Left colon (tissue), 2 donors: ENCODE measurements around the gene SYPL2. TPM values are rescaled to one million over a fixed set of nuclear protein-coding genes. Genes with fewer than 3 reads are reported as not detected.

Source experiments
- ATAC-seq: fragments of 200-7000 bp; cut with Tn5 transposase; one replicate; pipeline ENCODE4 v1.9.1; 2020; ENCODE audit warnings: mild to moderate bottlenecking, moderate library complexity
- DNase-seq, 2 donors: peaks; one replicate each; pipeline ENCODE4 v3.0.0-alpha.2; 2020
- intact Hi-C, 2 donors: fragments of 100-400 bp; cut with DNase I in 1 of 2; cut with micrococcal nuclease in 1 of 2; formaldehyde crosslinking; loops; one replicate each; pipeline versions ENCODE4 v1.11.2 to v1.14.0; 2022; cut with DNase I, micrococcal nuclease
- total RNA-seq, 2 donors: library from RNA; stranded (reverse); fragmentation: NEBNext Ultra II Directional; extraction: Animal tissue kit (Norgen Biotek cat#: 25700); gene quantifications; one replicate each; pipeline ENCODE4 v1.2.1, GENCODE V29; 2021
- donor health status: DM: no; HTN: no; CAD: no.
- donor health status: DM: yes; HTN: yes; CAD: no.

SYPL2 gene
- total RNA-seq, 2 donors from 2014 or later: 0.15 to 0.87 TPM

- no peak for ATAC-seq
- no peak for DNase-seq
- intact Hi-C loops: no loop called here
These were observed 21.9 kb downstream of the SYPL2 start for GRCh38 chr1:109488201-109488600.

- DNase-seq (no peak), ATAC-seq (no peak)
- intact Hi-C loops: no loop called here
These were observed 22.4 kb downstream of the SYPL2 start for GRCh38 chr1:109488696-109489095.

GRCh38 chr1:109490029-109490933, 23.9 kb downstream of the SYPL2 start:
- DNase-seq (peak in 1 of 2 donors; percentile 83), ATAC-seq (peak; percentile 50)
- intact Hi-C loops: loop anchor here in 1 of 2 donors (5.0 kb wide), 1 partner anchor 42 kb away; no protein-coding TSS in a partner anchor

- intact Hi-C loops: loop anchor here in 1 of 2 donors (5.0 kb wide), 1 partner anchor 41 kb away; no protein-coding TSS in a partner anchor
- DNase-seq (no peak), ATAC-seq (no peak)
These were observed 24.6 kb downstream of the SYPL2 start for GRCh38 chr1:109490934-109491302.

GRCh38 chr1:109491372-109491771, 25.0 kb downstream of the SYPL2 start:
- DNase-seq (no peak), ATAC-seq (no peak)
- intact Hi-C loops: loop anchor here in 1 of 2 donors (5.0 kb wide), 1 partner anchor 41 kb away; no protein-coding TSS in a partner anchor

GRCh38 chr1:109492779-109493178, 26.4 kb downstream of the SYPL2 start:
- DNase-seq (no peak), ATAC-seq (no peak)
- intact Hi-C loops: loop anchor here in 1 of 2 donors (5.0 kb wide), 1 partner anchor 40 kb away; no protein-coding TSS in a partner anchor

GRCh38 chr1:109493227-109493626, 26.9 kb downstream of the SYPL2 start:
- DNase-seq: no peak
- intact Hi-C loops: loop anchor here in 1 of 2 donors (5.0 kb wide), 1 partner anchor 39 kb away; no protein-coding TSS in a partner anchor
- ATAC-seq: no peak

GRCh38 chr1:109493805-109494539, 27.6 kb downstream of the SYPL2 start, which contains the start of gene CYB561D1:
Gene CYB561D1, plus strand, starts transcription at chr1:109494094. Its CDS starts 46 bp downstream, at chr1:109494140.
- ATAC-seq (peak; percentile 93), DNase-seq (peak; percentile 85 to 87)
- intact Hi-C loops: loop anchor here in 1 of 2 donors (5.0 kb wide), 1 partner anchor 38 kb away; no protein-coding TSS in a partner anchor

- DNase-seq (no peak), ATAC-seq (no peak)
- intact Hi-C loops: loop anchor here in 1 of 2 donors (5.0 kb wide), 1 partner anchor 37 kb away; no protein-coding TSS in a partner anchor
These were observed 29.4 kb downstream of the SYPL2 start for GRCh38 chr1:109495738-109496137.

- intact Hi-C loops: loop anchor here in 1 of 2 donors (5.0 kb wide), 1 partner anchor 35 kb away; no protein-coding TSS in a partner anchor
- DNase-seq (no peak), ATAC-seq (no peak)
These were observed 31.3 kb downstream of the SYPL2 start for GRCh38 chr1:109497449-109498160.

- ATAC-seq: no peak
- intact Hi-C loops: loop anchor here in 1 of 2 donors (5.0 kb wide), 1 partner anchor 34 kb away; no protein-coding TSS in a partner anchor
- DNase-seq: no peak
These were observed 31.9 kb downstream of the SYPL2 start for GRCh38 chr1:109498161-109498801.

GRCh38 chr1:109499081-109499480, 32.7 kb downstream of the SYPL2 start:
- DNase-seq (no peak), ATAC-seq (peak; percentile 22)
- intact Hi-C loops: loop anchor here in 1 of 2 donors (5.0 kb wide), 1 partner anchor 33 kb away; no protein-coding TSS in a partner anchor

- DNase-seq (peak; percentile 80 to 82), ATAC-seq (peak; percentile 85)
- intact Hi-C loops: loop anchor here in 1 of 2 donors (5.0 kb wide), 1 partner anchor 32 kb away; no protein-coding TSS in a partner anchor
These were observed 33.6 kb downstream of the SYPL2 start for GRCh38 chr1:109499661-109500536.

GRCh38 chr1:109500941-109501381, 34.6 kb downstream of the SYPL2 start:
- ATAC-seq (no peak), DNase-seq (no peak)
- intact Hi-C loops: no loop called here

GRCh38 chr1:109501644-109502363, 35.5 kb downstream of the SYPL2 start:
- ATAC-seq: no peak

GRCh38 chr1:109502364-109502851, 36.1 kb downstream of the SYPL2 start:
- intact Hi-C loops: no loop called here
- DNase-seq: no peak
- no peak for ATAC-seq

More at GRCh38 chr1:109501644-109502363, 35.5 kb downstream of the SYPL2 start:
- no peak for DNase-seq
- intact Hi-C loops: no loop called here
